Measurements from ENCODE around the gene BCO2.

The BCO2 gene

GRCh38 chr11:112219476-112220232 lies 44.3 kb downstream of the BCO2 start:
- peak; percentile 76 for DNase-seq

DNA sequence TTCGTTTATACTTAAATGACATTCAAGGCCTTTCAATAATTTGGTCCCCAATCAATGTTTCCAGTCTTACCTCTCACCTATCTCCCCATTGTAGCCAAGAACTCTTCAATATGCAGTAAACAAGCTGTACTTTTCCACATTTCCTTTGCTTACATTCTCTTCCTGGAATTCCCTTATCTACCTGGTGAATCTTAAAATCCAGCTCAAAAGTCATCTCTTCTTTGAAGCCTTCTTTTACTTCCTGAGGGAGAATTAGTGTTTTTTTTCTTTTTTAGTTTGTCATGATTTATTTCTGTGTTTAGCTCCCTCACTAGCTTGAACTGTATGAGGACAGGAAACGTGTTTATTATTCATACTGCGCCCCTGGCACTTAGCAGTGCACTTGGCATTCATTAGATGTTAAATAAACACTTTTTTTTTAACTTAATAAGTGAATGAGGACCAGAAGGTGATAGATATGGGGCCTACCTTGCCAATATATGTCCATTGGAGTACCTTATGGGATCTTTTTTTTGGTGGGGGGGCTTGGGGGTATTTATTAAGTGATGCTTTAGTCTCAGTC lies 46.0 kb downstream of the BCO2 start:
- no peak for DNase-seq

DNA sequence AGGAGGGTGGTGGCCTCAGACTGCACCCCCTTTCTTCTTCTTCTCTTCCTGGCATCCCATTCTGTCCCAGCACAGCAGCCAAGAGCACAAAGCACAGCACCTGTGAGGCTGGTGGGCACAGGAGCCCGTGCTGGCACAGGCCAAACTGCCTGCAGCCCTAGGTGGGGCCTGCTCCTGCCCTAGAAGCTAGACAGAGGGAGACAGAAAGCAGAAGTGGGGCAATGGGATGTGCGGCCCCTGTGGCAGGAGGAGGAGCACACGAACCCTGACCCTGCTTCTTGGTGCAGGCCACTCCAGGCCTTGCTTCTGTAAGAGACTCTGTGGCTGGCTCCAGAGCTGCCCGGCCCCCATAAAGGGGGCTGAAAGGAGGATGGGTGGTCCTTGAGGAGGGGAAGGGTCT lies 47.0 kb downstream of the BCO2 start:
- peak; percentile 69 for DNase-seq

DNA sequence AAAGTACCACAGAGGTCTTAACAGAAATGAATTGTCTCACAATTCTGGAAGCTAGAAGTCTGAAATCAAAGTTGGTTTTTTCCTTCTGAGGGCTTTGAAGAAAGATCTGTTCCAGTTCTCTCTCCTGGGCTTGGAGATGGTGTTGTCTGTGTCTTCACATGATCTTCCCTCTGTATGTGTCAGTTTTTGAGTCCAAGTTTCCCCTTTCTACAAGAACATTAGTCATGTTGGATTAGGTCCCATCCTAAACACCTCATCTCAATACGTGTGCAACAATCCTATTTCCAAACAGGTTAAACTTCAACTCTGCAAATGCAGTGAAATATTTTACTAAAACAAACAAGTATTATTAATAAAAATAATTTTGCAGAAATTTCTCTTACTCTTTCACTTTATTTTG lies 47.8 kb downstream of the BCO2 start:
- peak; percentile 13 for DNase-seq

- no peak for DNase-seq
Measured at GRCh38 chr11:112223754-112224532, 48.6 kb downstream of the BCO2 start.

GRCh38 chr11:112225753-112226061 lies 50.4 kb downstream of the BCO2 start:
- DNase-seq: no peak

DNA sequence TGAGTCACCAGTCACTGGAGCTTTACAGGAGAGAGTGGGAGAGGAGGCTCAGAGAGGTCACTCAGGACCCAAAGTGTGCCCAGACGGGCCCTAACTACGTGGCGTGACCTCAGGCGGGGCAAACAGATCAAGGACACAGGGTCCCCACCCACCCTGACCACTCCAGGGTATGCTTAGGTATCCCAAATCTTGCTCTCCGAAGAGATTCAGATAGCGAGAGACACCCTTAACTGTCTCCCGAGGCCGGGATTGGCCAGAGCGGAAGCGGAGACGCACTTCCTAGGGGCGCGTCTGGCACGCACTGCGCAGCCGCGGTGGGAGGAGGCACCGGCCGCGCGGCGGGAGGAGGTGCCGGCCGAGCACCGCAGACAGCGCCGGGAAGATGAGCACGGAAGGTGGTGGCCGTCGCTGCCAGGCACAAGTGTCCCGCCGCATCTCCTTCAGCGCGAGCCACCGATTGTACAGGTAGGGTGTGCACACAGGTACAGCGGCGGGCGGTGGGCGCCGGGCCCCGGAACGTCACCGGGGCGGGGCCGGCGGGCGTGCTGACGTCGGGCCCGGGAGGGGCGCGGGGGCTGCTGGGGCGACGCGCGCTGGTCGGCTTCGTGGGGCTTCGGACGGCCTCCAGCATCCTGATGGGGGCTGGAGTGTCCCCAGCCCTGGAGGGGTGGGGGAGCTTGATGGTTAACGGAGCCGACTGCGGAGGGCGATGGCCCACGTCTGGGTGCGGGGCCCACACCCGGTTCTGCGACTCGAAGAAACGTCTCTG lies 50.9 kb downstream of the BCO2 start, which contains the start of gene PTS:
PTS (plus strand) TSS at position 367 of the 769 bp plus-strand sequence; CDS start at position 383, 16 bp downstream.
- peak; percentile 84 for DNase-seq

DNA sequence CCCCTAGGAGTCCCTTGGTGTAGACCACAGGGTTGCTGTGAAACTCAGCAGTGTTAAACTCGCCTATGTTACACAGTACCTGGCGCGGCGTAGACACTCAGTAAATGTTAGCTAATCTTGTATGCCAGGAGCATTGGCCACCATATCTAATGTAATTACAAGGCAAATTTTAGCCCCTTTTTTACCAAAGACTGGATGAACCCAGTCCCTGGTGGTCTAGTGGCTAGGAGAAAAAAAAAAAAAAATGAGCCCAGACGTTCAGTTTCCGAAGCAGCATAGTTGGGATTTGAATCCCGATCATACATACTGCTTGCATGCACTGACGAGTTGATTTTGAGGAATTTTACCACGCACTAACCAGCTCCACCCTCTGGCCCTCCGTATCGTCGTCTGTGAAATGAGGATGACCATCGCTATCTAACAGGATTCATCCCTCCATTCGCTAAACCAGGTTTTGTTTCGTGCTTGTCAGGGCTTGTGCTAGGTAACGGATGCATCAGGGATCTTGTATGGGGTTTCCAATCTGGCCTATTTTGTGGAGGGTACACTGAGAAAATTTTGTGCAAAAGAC lies 51.6 kb downstream of the BCO2 start:
- DNase-seq: peak; percentile 5

DNA sequence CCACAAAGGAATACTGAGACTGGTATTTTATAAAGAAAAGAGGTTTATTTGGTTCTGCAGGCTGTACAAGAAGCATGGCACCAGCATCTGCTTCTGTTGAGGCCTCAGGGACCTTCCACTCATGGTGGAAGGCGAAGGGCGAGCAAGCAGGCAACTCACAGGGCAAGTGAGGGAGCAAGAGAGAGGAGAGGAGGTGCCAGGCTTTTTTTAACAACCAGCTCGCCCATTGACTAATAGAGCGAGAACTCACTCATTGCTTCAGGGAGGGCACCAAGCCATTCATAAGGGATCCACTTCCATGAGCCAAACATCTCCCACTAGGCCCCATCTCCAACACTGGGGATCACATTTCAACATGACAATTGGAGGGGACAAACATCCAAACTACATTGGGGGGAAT lies 52.2 kb downstream of the BCO2 start:
- no peak for DNase-seq

GRCh38 chr11:112228706-112229105 lies 53.4 kb downstream of the BCO2 start:
- no peak for DNase-seq

DNA sequence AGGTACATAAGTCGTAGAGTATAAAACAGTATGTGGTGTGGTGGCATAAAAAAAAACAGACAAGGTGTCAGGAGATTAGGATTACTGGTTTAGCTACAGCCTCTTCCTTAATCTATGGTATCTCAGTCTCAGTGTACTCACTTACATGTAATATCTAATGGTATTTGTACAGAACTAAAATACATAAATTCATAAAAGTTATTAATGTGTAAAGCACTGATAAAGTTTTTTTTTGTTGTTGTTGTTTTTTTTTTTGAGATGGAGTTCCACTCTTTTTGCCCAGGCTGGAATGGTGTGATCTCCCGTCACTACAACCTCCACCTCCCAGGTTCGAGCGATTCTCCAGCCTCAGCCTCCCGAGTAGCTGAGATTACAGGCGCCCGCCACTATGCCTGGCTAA lies 53.8 kb downstream of the BCO2 start:
- no peak for DNase-seq

GRCh38 chr11:112229746-112230433 lies 54.6 kb downstream of the BCO2 start:
- DNase-seq: no peak

DNA sequence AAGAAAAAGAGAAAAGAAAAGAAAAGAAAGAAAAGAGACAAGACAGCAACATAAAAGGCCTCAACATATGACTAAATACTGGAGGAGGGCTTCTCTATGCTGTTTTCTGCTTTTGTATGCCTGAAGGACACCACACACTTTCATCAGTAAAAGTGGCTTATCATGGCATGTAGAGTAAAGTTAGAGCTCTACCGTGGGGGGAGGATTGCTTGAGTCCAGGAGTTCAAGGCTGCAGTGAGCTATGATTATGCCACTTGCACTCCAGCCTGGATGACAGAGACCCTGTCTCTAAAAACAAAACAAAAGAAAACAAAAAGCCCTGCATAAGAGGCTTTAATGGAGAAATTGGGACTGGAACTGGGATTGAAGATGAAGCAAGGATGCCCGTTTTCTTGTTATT lies 56.6 kb downstream of the BCO2 start:
- DNase-seq: no peak

GRCh38 chr11:112235750-112236390 lies 60.6 kb downstream of the BCO2 start:
- no peak for DNase-seq

GRCh38 chr11:112237451-112237850 lies 62.1 kb downstream of the BCO2 start:
- no peak for DNase-seq

DNA sequence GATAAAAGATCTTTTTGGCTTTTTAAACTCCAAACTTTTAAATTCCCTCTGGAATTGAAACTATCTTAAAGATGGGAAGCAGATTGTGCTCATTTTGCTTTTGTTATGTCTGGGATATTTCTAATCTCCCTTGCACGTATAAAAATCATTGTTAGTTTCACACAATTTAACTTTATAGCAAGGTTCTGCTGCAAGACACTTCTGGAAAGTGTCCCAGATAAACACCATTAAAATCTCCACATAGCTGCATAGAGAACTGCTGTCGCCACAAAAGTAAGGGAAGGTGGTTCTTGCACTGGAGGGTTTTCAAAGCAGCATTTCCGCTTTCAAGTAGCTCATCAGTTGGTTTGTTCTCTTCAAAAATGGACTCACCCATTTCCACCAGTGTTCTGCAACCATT lies 62.7 kb downstream of the BCO2 start:
- no peak for DNase-seq

- no peak for DNase-seq
Measured at GRCh38 chr11:112241486-112241885, 66.2 kb downstream of the BCO2 start.

DNA sequence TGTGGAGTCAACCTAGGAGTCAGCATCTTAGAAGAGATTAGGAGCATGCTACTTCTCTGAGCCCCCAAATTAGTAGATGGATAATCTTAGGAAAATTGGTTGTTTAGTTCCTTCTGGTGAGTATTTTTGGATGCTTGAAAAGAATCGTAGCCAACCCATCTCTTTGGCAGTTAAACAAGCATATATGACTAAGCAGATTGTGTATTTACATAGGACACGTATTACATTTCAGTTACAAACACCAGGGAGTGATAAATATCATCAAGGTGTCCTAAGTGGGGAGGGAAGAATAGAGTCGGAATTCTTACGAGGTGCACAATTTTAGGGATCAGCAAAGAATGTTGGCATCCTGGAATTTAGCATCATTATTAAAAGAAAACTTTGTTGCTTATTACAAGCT lies 71.9 kb downstream of the BCO2 start:
- no peak for DNase-seq

DNA sequence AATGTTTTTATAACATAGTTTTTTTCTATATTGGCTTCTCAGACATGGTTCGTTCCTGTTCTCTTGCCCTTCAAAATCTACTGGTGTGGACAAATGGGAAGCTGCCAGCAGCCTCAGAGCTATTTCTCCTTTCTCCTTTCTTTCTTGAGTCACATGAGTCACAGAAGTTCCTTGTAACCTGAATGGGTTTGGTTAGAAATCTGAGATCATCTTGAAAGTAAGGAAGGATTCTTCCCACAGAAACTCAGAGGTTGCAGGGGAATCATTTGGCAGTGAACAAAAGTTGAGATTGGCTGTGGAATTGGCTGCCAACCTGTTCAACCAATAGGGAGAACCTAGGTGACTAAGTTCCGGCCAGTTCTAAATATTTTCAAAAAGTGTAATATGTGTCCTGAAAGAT lies 72.9 kb downstream of the BCO2 start:
- DNase-seq: peak; percentile 35

- no peak for DNase-seq
Measured at GRCh38 chr11:112249871-112250610, 74.7 kb downstream of the BCO2 start.

DNA sequence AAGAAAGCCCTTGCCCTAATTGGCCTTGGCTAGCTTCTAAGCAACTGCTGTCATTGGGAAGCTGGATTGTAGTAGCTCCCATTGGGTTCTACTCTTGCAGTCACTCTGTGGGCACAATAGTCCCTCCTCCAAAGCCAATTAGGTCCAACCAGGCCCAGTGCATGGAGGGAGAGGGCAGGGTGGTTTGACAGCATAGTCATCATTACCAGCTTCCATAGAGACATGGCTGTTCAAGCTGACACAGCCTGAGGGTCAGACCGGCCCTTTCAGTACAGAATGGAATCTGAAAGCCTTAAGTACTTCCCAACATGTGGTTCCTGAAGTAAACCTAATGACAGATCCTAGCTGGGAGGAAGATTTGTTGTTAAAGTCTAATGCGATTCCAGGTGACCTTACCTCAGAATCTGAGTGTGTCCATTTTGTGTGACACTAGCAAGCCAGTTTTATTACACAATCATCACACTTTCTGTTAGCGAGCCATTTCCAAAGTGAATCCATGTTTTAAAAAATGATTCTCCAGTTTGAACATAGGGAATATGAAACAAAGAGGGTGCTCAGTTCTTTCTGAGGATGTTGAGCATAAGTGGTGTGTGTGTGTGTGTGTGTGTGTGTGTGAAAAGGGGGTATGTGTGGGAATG lies 78.4 kb downstream of the BCO2 start:
- DNase-seq: no peak

Measured in MV-4-11 (cell line).